Activated T-cell treated with anti-CD3 and anti-CD28 coated beads for 4 hours (primary cell): ENCODE measurements around the gene CD1D.
"Not testable (repeated sequence)": the region's sequence is repeated elsewhere in the genome, so short reads cannot be mapped to it uniquely, and the experiment has no call there.

Source experiments
- DNase-seq: peaks from one replicate; pipeline ENCODE4 v3.0.0-alpha.2; 2020

The CD1D gene

DNA sequence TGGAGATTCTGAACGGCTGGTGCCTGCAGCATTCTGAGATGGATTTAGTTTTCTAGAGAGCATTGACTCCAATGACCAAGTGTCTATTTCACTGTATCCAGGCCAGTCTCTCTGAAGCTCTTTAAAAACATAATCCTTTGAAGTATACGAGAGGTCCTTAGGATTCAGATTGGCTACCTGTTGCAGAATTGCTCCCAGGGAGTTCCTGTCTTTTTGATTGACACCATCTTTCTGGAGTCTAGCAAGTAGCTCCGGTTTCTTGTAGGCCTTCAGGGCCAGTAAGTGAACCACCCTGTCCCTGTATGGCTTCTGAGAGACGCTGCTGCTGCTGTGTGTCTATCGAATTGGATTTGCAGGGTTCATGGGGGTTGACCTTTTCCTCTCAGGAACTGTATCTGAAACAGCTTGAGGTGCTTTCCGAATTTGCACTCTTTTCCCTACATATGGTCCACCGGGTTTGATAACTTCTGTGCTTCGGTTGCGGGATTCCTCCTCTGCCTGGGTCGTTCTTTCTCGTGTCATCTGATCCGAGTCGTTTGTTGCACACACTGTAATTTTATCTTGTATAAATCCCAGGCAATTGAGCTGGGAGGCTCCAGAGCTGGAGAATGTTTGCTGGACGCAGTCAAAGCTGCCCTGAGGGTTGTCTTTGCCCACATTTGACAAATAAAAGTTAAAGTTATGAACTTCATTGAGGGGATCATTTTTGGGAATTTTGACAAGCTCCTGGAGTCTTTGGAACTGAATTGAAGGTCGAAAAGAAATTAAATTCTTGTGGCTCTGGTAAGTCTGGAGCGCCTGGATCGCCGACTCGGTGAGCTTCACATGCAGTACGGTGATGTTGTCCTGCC lies 3.6 kb upstream of the CD1D start:
- not testable (repeated sequence) for DNase-seq

DNA sequence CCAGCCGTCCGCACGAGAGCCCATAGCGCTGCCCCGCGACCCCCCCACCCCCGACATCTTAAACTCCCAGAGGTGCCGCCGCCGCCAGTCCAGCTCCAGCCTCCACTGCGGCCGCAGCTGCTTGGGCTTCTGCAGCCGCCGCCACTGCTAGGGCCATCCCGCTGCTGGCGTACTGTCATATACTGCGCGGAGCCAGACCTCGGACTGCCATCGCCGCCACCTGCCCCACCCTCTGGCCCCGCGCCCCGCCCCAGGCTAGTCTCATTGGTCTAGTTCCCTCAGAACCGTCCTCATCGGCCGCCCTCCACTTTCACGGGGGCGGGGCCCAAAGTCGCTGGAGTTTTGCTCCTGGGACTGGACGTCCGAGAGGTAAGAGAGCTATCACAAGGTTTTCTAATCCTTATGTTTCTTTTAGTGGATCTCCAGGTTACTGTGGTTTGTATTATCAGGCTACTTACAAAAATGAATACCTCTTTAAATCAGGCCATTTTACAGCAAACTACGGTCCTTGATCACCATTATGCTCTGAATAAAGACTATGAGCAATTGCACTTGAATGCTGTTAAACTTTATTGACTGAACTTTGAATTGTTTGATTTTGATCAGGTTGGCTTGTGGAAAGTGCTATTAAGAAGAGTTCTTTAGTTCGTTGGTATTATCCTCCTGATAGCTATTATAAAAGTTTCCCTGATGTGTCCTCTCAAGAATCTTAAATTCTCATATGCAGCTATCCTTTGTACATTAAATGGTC lies 2.8 kb upstream of the CD1D start:
- DNase-seq: no peak

DNA sequence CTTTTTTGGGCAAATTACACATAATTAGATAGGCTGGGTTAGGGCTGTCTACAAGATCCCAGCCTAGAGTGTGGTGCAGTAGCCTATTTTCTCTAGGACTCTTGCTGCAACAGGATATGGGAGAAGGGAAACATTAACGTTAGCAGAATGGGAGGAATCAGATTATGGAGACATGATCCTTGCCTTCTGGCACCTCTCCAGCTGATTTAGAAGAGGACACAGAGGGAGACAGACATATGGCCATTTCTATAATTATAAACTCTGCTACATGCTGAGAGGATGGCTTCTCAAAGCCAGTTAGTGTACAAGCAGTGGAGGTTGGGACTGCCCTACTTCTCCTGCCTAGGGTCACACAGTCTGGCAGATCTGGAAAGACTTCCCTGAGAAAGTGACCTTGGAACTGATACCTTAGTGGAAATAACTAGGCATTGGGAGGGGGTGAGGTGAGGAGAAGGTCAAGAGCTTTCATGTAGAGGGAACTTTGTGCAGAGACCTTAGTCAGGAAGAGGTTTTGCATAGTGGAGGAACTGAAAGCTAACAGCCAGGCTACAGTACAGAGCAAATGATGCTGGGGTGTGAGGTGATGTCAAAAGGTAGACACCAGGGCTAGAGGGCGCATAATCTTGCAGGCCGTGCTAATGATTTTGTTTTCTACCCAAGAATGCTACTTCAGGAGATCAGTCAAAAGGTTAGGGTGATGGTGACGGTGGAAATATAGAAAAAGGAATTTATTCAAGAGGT lies 1.2 kb upstream of the CD1D start:
- no peak for DNase-seq

DNA sequence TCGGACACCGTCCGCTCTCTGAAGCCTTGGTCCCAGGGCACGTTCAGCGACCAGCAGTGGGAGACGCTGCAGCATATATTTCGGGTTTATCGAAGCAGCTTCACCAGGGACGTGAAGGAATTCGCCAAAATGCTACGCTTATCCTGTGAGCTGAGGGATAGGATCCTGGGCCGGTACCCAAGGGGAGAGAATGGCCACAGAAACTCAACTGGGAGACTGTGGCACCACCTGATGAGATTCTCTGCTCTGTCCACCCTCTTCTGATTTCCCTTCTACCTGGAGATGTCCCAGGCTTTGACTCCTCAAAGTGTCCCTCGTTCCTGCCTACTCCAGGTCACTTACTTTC lies 855 bp downstream of the CD1D start:
- DNase-seq: no peak

DNA sequence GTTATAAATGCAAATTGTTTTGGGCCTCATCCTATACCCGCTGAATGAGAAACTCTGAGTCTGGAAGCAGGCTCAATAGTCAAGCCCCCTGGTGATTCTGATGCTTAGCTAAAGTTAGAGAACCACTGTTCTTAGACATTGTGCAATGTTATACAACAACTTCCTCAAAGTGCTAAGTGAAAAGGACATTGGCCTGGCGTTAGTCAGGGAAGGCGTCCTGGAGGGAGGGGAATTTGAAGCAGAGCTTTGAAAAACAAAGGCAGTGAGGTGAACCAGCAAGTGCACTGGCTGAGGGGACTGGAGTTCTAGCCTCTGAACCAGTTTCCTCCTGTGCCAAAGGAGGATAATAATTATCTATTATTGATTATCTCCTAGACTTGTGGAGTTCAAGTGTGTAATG lies 5.1 kb downstream of the CD1D start:
- DNase-seq: no peak

DNA sequence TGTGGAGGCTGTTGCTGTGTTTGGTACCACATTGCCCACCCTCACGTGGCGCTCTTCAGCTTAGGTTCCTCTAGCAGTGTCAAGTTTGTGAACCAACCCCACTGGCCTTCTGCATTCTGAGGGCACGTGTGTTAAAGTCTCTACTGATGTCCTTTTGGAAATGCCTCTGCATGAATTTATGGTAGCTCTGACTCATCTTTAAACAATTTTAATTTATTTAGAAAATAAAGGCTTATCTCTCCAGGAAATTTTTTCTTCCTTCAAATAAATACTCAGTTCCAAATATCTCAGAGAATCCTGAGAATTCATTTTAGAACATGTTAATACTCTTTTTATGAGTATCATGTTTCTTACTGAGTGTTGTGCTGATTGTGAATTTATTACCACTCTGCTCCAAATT lies 5.5 kb downstream of the CD1D start:
- no peak for DNase-seq

DNA sequence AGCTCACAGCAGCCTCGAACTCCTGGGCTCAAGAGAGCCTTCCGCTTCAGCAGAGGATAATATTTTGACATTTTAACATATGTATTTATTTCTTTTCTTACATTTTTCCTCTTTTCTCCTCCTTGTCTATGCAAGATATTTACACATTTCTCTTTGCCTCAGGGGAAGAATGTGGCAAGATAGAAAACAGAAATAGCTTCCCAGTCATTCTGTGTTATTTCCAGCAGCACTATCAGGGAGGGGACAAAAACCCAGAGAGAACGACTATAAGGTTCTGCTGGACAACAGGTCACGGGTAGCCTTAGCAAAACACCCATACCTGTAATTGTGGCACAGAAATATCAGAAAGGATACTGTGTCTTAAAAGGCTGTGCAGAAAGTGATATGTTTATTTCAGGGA lies 7.9 kb downstream of the CD1D start:
- DNase-seq: no peak

DNA sequence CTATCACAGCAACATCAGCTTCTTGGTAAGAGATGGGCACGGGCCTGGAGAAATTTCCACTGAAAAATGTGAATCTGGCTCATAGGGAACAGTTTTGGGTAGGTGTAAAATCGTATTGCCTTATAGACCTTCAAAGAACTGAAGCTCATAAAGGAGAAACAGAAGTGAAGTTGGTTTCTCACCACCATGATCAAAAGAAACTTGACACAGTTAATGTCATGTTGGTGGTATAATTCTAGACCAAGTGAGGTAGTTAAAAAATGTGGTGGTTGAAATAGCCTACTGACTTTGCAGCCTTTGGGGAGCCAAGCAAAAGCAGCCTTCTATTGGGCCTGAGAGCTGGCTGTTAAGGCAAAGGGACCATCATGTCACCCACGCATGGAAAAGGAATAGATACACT lies 8.9 kb downstream of the CD1D start:
- DNase-seq: no peak

DNA sequence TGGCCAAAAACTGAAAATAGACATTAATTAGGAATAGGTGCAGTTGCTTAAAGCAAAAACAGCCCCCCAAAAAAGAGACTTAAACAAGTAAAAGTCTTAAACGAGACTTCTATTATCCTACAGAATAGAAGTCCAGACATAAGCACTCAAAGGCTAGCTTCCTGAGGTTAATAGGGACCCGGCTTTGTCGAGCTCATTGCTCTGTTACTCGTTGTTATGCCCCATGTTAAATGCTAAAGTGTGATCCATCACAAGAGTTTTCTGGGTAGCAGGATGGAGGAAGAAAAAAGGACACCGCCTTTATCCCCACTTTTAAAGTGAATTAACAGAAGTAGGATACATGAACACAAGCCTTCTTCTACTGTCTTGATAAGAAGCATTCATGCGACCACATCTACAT lies 10.6 kb downstream of the CD1D start:
- no peak for DNase-seq

DNA sequence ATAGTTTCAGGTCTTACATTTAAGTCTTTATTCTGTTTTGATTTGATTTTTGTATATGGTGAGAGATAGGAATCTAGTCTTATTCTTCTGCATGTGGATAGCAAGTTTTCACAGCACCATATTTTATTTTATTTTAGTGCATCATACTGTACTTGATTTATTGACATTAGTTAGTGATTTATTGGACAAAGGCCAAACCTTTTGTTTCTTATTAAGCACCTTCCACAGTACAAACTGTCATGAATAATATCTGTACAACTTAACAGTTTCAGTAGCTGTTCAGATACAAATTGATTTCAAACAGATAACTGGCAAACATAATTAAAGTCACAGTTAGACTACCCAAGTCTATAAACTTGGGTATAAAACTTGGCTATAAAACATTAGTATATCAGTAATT lies 15.8 kb downstream of the CD1D start:
- no peak for DNase-seq

DNA sequence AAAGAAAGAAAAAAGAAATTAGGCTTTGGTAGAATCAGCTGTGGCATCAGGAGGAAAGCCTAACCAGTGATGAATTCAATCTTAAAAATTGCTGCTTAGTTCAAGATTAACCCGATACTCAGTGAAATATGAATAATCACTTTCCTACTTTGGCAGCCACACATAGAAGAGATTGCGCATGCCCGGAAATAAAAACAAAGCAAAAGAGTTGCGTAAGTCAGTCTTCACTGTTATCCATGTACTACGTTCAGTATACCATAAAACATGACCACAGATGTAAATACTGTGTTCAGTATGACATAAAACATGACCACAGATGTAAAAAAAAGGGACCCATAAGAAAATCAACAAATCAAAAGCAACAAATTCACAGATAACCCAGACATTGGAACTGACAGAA lies 19.2 kb downstream of the CD1D start:
- DNase-seq: no peak

DNA sequence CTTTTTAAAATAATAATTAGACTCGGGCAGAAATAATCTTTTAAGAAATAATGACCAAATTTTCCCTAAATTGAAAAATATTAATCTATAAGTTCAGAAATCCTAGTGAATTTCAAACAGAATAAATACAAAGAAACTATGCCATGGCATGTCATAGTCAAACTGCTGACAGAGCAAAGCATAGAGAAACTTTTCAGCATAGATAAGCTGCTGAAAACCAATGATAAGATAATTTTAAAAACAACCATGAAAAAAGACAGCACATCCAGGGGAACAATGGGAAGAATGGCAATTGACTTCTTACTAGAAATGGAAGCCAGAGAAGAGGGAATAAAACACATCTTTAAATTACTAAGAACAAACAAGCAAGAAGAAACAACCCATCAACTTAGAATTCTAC lies 19.8 kb downstream of the CD1D start:
- no peak for DNase-seq

DNA sequence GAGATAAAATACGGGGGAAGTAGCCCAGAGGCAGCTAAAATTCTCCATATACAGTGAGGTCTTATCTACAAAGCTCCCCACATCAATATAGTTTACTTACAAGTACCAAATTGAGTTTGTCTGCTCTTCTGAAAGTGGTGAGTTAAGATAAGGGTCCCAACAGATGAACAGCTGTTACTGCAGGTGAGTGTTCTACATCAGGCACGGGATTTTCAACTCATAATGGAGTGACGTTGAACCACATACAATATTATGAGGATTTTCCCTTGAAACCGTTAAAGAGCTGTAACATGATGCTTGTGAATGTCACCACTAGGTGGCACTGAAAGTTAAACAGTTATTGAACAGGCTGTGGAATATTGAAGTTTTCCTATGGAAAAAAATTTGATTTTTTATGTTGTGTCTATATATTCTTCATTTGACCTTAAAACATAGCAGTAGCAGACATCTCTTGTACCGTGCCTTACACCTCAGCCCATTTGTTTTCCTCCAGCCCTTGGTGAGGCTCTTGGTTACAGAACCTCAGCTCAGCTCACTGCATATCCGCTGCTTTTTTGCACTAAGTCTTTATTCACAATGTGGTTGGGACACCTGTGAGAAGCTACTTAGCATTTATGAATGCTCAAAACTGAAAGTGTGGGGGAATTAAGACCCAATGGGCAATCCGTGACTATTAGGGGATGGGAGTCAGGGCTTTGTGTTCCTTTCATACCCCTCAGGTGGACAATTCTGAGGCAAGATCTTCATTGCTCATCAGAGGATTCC lies 23.2 kb downstream of the CD1D start:
- no peak for DNase-seq

DNA sequence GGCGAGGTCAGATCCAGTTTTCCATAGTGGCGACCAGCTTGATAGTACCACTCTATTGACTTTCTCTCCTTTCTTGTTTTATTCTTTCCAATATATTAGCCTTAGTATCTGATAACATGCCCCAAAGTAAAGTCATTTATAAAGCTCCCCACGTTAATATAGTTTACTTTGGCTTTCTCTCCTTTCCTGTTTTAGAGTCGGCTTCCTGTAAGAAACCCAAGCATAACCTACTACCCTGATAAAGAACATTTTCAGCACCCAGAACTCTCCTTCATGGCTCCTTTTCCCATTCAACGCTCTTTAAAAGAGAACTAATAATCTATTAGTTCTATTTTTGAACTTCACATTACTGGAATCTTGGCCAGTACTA lies 23.7 kb downstream of the CD1D start:
- DNase-seq: no peak

DNA sequence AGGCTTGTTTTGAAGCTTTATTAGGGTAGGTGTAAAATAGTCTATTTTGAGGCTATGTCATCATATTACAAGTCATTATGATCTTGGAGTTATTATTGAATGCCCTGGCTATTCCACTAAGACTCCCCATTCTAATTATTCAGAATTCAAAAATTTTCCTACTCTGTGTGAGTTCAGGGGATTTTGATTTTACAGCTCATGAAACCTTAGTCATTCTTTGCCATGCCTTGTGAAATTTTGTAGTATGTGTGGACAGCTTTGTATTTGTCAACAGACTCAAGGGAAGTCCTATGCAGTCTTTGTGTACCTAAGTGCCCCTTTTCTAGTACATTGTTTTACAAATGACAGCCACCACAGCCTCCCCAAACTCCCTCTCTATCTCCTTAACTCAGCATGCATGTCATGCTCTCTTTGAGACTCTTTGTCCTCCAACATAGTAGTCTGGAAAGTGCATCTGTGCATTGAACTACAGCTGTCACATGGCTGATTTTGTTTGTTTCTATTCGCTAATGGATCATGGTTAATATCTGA lies 28.0 kb downstream of the CD1D start:
- DNase-seq: no peak

DNA sequence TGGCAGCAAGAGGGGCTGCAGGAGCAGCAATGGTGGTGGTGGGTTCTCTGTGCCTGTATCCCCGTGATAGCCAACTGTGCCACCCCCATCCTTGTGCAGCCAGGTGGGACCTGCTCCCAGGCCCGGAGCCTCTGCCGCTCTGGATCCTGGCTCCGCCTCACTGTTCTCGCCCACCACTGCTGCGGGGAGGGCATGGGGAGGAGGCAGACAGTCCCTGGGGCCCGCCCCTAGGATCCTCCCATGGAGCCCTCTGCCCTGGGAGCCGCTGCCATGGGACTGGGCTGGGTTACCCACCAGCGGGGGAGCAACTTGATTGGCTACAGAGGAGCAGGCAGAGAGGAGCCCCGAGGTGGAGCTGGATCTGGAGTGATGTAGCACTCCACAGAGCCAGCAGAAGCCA lies 31.6 kb downstream of the CD1D start:
- no peak for DNase-seq

DNA sequence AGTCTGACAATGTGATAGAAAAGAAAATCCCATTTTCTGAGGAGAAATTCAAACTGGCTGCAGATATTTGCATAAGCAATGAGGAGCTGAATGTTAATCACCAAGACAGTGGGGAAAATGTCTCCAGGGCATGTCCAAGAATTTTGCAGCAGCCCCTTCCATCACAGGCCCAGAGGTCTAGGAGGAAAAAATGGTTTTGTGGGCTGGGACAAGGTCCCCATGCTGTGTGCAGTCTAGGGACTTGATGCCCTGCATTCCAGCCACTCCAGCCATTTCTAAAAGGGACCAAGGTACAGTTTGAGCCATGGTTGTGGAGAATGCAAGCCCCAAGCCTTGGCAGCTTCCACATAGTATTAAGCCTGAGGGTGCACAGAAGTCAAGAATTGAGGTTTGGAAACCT lies 42.8 kb downstream of the CD1D start:
- not testable (repeated sequence) for DNase-seq

DNA sequence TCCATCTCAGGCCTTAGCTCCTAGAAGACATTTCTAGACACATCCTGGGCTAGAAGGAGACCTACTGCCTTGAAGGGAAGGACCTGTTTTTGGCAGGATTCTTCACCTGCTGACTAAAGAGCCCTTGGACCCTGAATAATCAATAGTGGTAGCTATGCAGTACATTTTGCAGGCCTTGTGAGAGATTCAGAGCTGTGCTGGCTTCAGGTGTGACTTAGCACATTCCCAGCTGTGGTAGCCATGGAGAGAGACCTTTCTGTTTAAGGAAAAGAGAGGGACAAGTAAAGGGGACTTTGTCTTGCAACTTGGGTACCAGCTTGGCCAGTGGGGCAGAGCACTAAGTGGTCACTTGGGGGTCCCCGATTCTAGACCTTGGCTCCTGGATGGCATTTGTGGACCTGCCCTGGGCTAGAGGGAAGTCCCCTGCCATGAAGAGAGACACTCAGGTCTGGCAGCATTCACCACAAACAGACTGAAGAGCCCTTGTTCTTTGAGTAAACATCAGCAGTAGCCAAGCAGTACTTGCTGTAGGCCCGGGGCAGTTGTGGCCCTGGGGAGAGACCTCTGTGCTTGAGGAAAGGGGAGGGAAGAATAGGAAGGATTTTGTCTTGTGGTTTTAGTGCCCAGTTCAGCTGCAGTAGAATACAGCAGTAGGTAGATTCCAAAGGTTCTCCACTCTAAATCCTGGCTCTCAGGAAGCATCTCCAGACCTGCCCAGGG lies 47.4 kb downstream of the CD1D start:
- no peak for DNase-seq
